ENCODE results near the gene C11orf21.
"Not testable (repeated sequence)": the region's sequence is repeated elsewhere in the genome, so short reads cannot be mapped to it uniquely, and the experiment has no call there.

The C11orf21 gene

GRCh38 chr11:2301631-2302305 lies at the start of gene C11orf21, which contains the start of gene TSPAN32:
TSS of gene C11orf21 (minus strand) at chr11:2301918. CDS start at chr11:2301808, 110 bp downstream.
TSS of gene TSPAN32 (plus strand) at chr11:2302013. CDS start at chr11:2302150, 137 bp downstream.
- peak in 2 of 4 experiments; percentile 39 to 48 for DNase-seq

GRCh38 chr11:2348986-2349385 lies 47.3 kb upstream of the C11orf21 start:
- no peak for DNase-seq

- no peak for DNase-seq
These were observed 45.7 kb upstream of the C11orf21 start for GRCh38 chr11:2347308-2347830.

GRCh38 chr11:2346586-2347307 lies 45.0 kb upstream of the C11orf21 start:
- no peak for DNase-seq

GRCh38 chr11:2346014-2346413 lies 44.3 kb upstream of the C11orf21 start:
- DNase-seq, result no peak

- DNase-seq, result no peak
These were observed 43.3 kb upstream of the C11orf21 start for GRCh38 chr11:2345050-2345449.

GRCh38 chr11:2343502-2343901 lies 41.8 kb upstream of the C11orf21 start:
- no peak for DNase-seq

GRCh38 chr11:2342981-2343380 lies 41.3 kb upstream of the C11orf21 start:
- no peak for DNase-seq

- DNase-seq, result no peak
These were observed 40.8 kb upstream of the C11orf21 start for GRCh38 chr11:2342557-2342956.

GRCh38 chr11:2338760-2339159 lies 37.0 kb upstream of the C11orf21 start:
- not testable (repeated sequence) for DNase-seq

- DNase-seq, result not testable (repeated sequence)
These were observed 33.6 kb upstream of the C11orf21 start for GRCh38 chr11:2335286-2335685.

- not testable (repeated sequence) for DNase-seq
These were observed 31.9 kb upstream of the C11orf21 start for GRCh38 chr11:2333486-2334205.

GRCh38 chr11:2332569-2332968 lies 30.9 kb upstream of the C11orf21 start:
- not testable (repeated sequence) for DNase-seq

GRCh38 chr11:2331404-2331803 lies 29.7 kb upstream of the C11orf21 start:
- no peak for DNase-seq

GRCh38 chr11:2330696-2331095 lies 29.0 kb upstream of the C11orf21 start:
- no peak for DNase-seq

GRCh38 chr11:2329551-2329950 lies 27.8 kb upstream of the C11orf21 start:
- DNase-seq, result no peak

- no peak for DNase-seq
These were observed 27.1 kb upstream of the C11orf21 start for GRCh38 chr11:2328656-2329354.

GRCh38 chr11:2328021-2328420 lies 26.3 kb upstream of the C11orf21 start:
- DNase-seq, result no peak

- no peak for DNase-seq
These were observed 25.3 kb upstream of the C11orf21 start for GRCh38 chr11:2327032-2327431.

GRCh38 chr11:2325719-2326118 lies 24.0 kb upstream of the C11orf21 start:
- no peak for DNase-seq

GRCh38 chr11:2325123-2325522 lies 23.4 kb upstream of the C11orf21 start:
- no peak for DNase-seq

- DNase-seq, result no peak
These were observed 19.6 kb upstream of the C11orf21 start for GRCh38 chr11:2321311-2321683.

Data from activated CD4-positive, CD25-positive, alpha-beta regulatory T cell (primary cell).